NCI-H2171 treated with DMSO at 0.1 percent for 48 hours (cell line): Measurements from ENCODE around the gene EPB41L5.
"Not testable (repeated sequence)": the region's sequence is repeated elsewhere in the genome, so short reads cannot be mapped to it uniquely, and the experiment has no call there.

Experiments
- DNase-seq: peaks from one replicate; lab custom pipeline; 2025; lab: John Stamatoyannopoulos, UW

Gene EPB41L5

DNA sequence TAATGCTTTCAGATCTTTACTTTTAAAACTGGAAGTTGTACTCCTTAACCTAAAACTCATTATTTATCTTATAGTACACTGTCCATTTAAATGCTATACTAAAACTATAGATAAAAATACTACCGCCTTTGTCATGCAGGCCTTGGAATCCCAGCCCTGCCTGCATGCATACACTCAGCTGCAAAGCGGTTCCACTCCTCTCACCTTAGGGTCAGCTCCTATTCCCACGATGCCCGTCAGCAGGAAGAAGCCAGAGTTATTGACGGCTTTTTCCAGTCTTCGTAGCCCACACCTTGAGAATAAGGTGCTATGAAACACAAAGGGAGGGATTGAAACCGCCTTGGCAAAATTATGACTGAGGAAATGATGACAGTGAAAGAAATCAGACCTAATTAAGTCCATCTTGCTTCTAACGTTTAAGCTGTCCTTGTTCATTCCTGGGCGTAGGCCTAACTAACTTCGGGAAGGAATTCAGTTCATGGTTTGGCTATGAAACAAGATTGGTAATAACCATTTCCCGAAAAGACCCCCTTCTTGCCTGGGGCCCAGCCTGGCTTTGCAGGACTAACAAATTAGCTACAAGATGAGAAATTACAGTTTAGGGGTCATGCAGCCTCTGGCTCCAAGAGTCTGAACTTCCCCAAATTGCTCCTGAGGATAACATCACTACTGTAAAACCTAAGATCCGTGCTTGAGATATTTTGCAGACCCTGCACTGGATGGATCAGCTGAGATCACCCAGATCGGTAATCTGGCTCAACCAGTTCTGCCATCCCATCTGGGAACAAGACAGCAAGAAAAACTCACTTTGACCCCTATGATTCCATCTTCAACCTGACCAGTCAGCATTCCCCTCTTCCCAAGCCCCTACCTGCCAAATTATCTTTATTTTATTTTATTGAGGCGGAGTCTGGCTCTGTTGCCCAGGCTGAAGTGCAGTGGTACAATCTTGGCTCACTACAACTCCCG is 17.1 kb downstream of the EPB41L5 start:
- DNase-seq: no peak

DNA sequence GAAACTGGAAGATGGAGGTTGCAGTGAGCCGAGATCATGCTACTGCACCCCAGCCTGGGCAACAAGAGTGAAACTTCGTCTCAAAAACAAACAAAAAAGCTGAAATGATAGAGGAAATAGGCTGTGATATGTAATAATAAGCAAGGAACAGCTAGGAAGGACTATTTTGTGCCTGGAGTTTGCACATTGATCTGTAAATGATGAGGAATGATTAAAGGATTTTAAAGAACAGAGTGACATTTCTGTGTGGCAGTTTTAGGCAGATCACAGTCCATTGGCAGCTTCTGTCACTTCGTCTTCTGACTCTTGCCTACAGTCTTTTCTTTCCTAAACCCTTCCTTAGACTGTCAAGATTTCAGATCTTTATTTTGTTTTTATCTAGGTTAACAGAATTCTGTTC is 19.4 kb downstream of the EPB41L5 start:
- no peak for DNase-seq

DNA sequence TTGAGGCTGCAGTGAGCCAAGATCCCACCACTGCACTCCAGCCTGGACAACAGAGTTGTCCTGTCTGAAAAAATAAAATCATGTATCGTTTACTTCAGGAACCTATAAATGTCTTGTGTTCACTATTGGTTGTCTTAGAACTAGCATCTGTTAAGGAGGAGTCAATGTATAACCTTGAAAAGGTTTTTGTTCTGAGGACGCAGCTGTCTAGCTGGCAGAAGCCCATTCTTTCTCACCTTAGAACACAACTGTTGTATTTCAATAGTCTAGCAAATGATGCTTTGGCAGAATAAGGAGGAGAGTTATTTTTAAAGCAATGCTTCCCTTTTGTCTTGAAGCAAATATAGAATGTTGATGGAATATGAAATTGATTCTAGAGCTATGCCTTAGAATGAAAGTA is 21.1 kb downstream of the EPB41L5 start:
- peak; percentile 87 for DNase-seq

DNA sequence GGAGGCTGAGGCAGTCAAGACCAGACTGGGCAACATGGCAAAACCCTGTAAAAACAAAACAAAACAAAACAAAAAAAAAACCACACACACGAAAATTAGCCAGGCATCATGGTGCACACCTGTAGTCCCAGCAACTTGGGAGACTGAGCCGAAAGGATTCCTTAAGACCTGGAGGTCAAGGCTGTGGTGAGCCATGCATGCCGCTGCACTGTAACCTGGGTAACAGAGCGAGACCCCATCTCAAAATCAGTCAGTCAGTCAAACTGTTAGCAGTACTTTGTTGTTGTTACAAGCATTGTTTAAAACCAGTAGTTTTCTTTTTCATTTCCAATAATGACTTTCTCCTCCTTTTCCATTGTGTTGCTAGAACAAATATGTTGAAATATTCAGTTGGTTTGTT is 21.7 kb downstream of the EPB41L5 start:
- no peak for DNase-seq

DNA sequence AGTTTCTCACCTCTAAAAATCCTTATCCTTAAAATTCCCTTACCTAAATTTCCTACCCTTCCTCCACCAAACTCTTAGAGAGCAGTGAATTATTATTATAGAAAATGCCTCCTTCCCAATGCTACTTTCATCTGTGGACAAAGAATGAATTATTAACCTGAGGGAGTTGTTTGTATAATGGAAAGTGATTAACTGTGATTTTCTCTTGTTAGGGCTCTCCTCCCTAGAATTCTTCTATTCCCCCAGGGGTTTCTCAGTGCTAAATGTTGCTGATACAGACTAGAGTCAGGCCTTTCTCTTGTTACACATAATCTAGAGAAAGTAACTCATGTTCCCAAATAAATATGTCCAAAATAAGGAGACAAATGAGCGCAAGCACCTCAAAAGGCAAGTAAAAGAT is 23.3 kb downstream of the EPB41L5 start:
- peak; percentile 26 for DNase-seq

DNA sequence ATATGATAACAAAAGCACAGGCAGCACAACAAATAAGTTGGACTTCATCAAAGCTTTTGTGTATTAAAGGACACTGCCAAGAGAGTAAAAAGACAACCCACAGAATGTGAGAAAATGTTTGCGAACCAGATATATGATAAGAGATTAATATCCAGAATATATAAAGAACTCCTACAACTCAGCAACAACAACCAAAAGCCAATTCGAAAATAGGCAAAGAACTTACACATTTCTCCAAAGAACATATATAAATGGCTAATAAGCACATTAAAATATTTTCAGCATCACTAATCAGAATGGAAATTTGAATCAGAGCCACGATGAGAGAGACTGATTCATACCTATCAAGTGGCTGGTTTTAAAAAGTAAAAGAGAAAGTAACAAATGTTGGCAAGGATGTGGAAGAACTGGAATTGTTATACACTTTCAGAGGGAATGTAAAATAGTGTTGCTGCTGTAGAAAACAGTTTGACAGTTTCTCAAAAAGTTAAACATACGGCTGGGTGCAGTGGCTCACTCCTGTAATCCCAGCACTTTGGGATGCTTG is 25.2 kb downstream of the EPB41L5 start:
- DNase-seq: no peak

DNA sequence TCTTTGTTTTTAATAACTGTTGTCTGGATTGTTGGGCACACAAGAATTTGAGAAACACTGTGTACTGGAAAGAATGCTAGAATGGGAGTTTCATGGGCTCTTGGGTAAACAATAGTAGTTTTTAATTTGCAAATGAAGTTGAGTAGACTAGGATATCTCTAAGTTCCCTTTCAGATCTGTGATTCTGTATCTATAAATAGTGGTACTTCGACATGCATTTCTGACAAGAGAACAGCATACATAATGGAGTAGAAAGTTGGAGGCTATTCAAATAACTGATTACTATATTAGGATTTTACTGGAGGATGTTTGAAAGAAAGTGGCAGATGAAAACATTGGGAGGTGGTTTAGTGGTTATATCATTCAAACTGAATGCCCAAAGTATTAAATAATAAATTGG is 29.5 kb downstream of the EPB41L5 start:
- no peak for DNase-seq

DNA sequence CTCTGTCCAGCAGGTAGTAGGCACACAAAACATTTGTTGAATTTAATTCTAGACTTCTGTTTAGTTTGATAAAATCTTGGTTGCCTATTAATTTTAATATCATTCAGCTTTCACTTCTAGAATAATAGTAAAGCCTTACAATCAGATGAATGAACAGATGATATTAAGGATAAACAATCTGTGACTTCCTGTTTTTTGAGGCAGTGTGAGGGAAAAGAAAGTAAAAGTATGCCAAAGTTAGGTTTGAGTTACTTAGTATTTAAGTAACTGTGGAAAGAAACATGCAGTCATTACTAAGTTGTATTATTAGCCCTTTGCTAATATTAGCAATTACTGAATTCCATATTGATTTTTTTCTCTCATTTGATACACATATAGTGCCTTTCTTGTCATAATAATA is 31.5 kb downstream of the EPB41L5 start:
- DNase-seq: no peak

DNA sequence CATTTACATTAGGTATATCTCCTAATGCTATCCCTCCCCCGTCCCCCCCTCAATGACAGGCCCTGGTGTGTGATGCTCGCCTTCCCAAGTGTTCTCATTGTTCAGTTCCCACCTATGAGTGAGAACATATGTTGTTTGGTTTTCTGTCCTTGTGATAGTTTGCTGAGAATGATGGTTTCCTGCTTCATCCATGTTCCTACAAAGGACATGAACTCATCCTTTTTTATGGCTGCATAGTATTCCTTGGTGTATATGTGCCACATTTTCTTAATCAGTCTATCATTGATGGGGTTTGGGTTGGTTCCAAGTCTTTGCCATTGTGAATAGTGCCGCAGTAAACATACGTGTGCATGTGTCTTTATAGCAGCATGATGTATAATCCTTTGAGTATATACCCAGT is 32.9 kb downstream of the EPB41L5 start:
- not testable (repeated sequence) for DNase-seq

DNA sequence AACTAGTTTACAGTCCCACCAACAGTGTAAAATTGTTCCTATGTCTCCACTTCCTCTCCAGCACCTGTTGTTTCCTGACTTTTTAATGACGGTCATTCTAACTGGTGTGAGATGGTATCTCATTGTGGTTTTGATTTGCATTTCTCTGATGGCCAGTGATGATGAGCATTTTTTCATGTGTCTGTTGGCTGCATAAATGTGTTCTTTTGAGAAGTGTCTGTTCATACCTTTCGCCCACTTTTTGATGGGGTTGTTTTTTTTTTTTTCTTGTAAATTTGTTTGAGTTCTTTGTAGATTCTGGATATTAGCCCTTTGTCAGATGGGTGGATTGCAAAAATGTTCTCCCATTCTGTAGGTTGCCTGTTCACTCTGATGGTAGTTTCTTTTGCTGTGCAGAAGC is 33.4 kb downstream of the EPB41L5 start:
- not testable (repeated sequence) for DNase-seq

DNA sequence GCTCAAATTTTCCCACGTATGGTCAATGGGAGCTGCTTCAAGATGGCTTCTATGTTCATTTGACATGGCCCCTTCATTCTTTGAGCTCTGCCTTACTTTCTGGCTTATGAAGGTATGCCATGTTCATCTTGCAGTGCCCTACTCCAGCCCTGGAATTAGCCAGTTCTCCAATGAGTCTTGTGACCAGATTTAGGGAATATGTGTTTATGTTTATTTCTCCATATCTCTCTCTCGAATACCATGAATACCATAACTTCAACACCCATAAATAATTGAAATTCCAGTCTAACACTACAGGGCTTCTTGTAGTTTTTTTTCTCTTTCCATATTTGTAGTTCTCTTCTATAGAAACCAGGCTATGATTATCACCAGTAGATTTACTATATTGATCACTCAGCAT is 39.7 kb downstream of the EPB41L5 start:
- DNase-seq: no peak

DNA sequence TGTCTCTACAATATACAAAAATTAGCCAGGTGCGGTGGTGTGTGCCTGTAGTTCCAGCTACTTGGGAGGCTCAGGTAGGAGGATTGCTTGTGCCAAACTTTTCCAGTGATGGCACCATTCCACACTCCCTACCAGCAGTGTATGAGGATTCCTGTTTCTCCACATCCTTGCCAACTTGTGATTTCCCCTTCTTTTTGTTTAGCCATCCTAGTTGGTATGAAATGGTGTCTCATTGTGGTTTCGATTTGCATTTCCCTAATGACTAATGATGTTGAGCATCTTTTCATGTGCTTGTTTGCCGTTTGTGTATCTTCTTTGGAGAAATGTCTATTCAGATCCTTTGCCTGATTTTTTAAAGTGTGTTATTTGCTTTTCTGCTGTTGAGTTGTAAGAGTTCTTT is 41.0 kb downstream of the EPB41L5 start:
- DNase-seq: no peak

DNA sequence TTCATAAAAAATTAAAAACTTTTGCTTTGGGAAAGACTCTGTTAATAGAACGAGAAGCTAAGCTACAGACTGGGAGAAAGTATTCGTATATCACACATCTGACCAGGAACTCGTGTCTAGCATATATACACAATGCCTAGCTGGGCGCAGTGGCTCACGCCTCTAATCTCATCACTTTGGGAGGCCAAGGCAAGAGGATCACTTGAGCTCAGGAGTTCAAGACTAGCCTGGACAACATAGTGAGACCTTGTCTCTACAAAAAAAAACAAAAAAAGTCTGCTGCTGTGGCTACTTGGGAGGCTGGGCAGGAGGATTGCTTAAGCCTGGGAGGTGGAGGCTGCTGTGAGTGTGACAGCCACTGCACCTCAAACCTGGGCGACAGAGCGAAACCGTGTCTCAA is 46.6 kb downstream of the EPB41L5 start:
- DNase-seq: no peak

DNA sequence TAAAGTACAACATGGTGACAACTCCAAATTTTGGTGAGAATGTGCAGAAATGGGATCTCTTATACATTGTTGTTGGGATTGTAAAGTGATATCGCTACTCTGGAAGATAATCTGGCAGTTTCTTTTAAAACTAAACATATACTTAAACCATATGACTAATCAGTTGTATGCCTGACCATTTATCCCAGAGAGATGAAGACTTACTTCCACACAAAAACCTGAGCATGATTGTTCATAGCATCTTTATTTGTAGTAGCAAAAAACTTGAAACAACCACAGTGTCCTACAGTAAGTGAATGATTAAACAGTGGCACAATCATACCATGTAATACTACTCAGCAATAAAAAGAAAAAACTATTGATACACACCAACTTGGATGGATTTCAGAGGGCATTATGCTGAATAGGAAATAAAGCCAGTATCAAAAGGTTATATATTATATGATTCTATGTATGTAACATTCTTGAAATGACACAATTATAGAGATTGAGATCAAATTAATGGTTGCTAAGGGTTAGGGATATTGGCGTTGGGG is 47.3 kb downstream of the EPB41L5 start:
- no peak for DNase-seq

DNA sequence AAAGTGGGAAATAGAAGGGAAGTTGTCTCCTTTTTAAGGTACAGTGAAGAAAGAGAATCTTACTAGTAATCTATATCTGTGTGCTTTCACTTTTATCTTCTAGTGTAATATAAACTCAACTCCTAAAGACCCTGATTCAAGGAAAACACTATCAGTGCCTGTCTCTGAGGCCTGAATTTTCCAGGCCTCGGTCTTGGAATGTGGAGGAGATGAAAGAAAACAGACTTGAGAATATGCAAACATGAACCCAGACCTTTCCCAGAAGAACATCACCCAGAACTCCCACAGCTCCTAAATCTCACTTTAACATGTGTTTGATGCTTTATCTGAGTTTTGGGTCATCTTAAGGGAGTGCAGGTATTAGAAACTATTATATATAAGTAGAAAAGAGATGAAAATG is 51.8 kb downstream of the EPB41L5 start:
- no peak for DNase-seq

DNA sequence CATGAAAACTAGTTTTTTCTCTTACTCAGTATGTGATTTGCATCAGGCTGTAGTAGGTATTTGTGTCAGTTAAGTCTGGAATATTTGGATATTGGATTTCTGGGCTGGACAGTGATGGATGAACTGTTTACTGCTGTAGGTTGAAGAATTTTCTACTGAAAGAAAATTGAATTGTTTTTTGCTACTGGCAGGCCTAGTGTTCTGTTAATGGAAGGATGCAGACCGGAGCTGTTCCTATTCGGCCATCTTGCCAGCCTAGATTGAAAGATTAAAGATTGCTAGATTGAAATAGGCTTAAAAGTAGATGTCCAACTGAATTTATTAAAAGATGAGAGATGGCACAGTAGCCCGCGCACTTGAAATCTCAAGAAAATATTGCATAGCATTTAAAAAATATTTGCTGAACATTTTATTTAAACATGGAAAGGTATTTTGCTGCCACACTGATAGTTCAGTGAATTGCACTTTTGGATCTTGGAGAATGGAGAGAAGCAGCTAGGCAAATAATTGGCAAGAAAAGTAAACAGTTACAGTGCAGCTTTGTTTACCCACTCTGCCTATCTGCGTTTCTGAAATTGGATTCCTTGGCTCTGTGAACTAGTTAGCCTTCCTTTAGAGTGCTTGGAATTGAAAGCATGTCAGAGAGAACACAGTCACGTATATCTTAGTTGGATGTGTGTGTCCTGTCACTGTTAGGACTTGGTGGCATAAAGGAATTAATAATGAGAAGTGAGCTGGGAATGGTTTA is 54.1 kb downstream of the EPB41L5 start:
- peak; percentile 69 for DNase-seq

DNA sequence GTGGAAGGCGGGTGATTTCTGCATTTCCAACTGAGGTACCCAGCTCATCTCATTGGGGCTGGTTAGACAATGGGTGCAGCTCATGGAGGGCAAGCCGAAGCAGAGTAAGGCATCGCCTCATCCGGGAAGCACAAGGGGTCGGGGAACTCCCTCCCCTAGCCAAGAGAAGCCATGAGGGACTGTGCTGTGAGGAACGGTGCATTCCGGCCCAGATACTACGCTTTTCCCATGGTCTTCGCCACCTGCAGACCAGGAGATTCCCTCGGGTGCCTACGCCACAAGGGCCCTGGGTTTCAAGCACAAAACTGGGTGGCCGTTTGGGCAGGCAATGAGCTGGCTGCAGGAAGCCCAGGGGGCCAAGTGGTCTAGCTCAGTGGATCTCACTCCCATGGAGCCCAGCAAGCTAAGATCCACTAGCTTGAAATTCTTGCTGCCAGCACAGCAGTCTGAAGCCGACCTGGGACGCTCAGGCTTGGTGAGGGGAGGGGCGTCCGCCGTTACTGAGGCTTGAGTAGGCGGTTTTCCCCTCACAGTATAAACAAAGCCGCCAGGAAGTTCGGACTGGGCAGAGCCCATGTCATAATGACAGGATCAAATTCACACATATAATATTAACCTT is 55.3 kb downstream of the EPB41L5 start:
- DNase-seq: not testable (repeated sequence)

DNA sequence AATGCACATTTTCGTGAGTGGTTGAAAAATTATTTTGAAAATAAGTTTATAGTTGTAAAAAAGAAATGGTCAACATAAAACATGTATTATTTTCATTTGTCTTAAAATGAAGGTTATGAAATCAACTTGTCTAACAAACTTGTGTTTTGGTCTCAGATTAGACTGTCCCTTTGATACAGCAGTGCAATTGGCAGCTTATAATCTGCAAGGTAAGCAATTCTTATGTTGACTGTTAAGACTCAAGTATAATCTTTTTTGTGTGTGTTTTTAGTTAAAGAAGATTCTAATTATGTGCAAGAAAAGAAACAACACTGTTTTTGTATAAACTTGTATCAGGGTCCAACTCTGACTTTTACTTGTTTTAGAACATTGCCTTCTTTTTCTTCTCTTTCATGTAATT is 62.7 kb downstream of the EPB41L5 start:
- DNase-seq: no peak

DNA sequence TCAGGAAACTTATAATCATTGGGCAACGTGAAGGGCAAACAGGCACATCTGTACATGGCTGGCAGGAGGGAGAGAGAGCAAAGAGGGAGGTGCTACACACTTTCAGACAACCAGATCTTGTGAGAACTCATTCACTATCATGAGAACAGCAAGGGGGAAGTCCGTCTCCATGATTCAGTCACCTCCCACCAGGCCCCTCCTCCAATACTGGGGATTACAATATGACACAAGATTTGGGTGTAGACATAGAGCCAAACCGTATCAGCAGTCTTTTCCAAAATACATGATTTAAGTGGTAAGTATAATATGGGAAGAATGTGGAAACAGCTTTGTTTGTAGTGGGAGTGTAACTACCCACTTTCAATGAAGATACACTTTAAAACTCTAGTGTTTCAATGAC is 65.0 kb downstream of the EPB41L5 start:
- no peak for DNase-seq

DNA sequence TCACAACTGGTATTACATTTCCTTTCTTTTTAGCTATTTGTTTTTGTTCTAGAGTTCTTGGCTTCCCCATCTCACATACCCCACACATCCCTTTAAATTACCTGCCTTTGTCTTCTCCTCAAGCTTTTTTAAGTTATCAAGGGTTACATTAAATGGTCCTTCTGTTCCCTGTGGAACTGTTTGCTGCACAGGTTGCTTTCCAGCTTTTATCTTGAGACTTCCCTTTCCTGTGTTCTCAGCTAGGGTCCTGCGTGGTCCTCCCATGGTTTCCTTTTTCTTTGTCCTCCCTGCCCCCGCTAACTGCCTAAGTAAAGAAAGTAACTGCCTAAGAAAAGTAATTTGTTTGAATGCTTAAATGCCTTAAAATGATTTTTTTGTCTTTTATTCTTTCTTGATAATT is 66.8 kb downstream of the EPB41L5 start:
- DNase-seq: no peak

DNA sequence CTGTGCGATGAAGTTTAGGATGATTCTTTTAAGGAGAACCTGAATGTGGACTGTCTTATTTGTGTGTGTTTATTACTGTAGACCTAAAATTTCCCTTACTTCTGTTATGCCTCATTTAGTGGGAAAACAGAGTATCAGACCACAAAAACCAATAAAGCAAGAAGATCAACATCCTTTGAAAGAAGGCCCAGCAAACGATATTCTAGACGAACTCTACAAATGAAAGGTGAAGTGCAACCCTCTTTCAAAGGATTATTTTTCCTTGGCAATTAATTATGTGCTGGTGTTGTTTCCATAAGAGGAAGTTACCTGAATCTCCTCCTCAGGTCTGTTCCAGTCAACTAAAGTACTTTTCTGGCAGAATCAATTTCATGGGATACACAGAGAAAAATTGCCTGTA is 78.6 kb downstream of the EPB41L5 start:
- DNase-seq: no peak

DNA sequence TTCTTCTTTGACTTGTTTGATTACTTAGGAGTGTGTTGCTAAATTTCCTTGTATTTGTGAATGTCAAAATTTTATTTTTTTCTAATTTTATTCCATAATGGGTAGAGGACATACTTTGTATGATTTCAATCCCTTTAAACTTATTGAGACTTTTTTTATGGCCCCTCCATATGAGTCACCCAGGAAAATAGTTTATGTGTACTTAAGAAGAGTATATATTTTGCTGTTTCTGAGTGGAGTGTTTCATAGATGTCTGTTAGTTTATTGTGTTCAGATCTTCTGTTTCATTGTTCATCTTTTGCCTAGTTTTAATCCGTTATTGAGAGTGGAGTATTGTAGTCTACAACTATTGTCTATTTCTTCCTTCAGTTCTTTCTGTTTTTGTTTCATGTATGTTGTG is 81.9 kb downstream of the EPB41L5 start:
- no peak for DNase-seq
